B cell (primary cell): ENCODE measurements around the gene PMIS2.

Experiments
- EZH2 ChIP-seq: IDR thresholded peaks from 2 replicates; pipeline ENCODE4 v1.6.1; 2012; ENCODE audit warnings: borderline replicate concordance, low read depth, mild to moderate bottlenecking, moderate library complexity, low read length; ENCODE audit not compliant: insufficient read depth, poor library complexity, severe bottlenecking
- TF ChIP-seq, protein P1 (sequence below): fragments of 200-600 bp; IDR thresholded peaks from one replicate; pipeline ENCODE4 v1.8.0; 2022; ENCODE audit warnings: antibody characterized with exemption, mild to moderate bottlenecking

DNA sequence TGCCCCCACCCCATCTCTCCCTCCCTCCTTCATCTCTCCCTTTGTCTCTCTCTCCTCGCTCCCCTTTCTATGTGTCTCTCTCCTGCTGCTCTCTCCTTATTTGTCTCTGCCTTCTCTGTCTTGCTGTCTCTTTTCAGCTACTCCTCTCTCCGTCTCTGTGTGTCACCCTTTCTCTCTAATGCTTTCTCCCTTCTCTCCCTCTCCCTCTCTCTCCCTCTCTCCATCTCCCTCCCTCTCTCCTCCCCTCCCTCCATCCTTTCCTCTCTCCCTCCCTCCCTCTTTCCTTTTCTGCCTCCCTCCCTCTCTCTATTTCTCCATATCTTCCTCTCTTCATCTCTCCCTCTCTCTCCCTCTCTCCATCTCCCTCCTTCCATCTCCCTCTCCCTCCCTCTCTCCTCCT lies 23.2 kb upstream of the PMIS2 start:
- TF ChIP-seq, protein P1, sequence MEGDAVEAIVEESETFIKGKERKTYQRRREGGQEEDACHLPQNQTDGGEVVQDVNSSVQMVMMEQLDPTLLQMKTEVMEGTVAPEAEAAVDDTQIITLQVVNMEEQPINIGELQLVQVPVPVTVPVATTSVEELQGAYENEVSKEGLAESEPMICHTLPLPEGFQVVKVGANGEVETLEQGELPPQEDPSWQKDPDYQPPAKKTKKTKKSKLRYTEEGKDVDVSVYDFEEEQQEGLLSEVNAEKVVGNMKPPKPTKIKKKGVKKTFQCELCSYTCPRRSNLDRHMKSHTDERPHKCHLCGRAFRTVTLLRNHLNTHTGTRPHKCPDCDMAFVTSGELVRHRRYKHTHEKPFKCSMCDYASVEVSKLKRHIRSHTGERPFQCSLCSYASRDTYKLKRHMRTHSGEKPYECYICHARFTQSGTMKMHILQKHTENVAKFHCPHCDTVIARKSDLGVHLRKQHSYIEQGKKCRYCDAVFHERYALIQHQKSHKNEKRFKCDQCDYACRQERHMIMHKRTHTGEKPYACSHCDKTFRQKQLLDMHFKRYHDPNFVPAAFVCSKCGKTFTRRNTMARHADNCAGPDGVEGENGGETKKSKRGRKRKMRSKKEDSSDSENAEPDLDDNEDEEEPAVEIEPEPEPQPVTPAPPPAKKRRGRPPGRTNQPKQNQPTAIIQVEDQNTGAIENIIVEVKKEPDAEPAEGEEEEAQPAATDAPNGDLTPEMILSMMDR, result no peak
- no peak for TF ChIP-seq EZH2
